Suppressor macrophage treated with lipopolysaccharide for 1 hour (primary cell): Measurements from ENCODE around the gene F13A1.
A peak's percentile ranks its signal among the peaks of the same experiment; 100 is the strongest.

Experiments
- DNase-seq, 3 donors: peaks; one replicate each; pipeline ENCODE4 v3.0.0-alpha.2; 2020 to 2022

F13A1 gene

DNA sequence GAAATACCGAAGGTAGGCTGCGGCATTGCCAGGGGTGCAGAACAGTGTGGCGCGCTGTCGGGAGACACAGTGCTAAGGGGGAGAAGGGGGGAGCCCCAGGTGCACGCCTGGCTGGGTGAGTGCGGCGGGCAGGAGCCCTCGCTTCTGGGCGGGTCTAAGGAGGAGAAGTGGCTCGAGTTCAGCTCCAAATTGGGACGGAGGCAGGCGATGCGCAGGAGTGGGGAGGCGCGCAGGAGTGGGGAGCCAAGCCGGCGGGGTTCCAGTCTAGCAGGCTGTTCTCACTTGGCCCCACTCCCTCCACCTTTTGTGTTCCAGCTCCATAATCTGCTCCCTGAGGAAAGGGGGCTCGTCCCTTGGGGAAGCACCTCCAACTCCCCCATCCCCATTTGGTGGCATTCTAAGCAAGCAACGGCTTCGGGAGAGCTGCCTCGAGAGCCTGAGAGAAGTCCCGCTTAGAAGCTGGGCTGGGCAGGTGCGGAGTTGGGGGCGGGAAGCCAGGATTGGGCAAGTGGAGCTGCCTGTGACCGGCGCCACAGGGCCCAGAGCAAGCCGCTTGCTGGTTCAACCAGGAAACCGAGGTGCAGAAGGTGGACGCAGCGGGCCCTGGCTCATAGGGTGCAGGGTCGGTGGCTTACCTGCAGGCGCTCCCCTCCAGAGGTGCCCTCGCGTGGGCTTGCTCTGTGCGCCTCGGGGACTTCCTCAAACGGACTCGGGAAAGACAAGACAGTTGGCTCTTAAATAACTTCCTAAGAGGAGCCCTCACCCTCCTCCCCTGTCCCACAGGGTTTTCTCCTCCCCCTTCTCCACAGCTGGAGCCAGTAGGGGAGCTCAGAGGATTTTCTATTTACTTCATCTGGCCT lies at the start of gene F13A1:
Gene F13A1, minus strand, starts transcription at position 711 of the 860 bp plus-strand sequence. CDS start 1,998 bp downstream, outside the sequence.
- DNase-seq, result peak; percentile 48 to 56 (median 53)

DNA sequence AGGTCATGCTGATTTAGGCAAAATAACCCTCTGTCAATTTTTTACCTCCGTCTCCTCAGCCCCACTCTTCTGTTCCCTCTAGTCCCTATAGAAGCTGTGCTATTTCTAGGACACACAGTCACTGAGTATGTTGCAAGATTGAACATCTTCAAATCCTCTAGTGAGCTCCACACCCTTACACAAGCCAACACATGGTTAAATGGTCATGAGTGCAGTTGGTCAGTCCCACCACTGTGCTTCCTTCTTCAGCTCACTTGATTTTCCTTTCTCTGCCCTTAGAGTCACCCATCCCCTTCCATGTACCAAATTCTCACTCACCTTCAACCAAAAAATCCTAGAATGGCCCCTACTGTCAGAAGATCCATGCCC lies 48.2 kb upstream of the F13A1 start:
- DNase-seq, result peak; percentile 48 to 78 (median 69)

GRCh38 chr6:6368040-6368683 lies 47.7 kb upstream of the F13A1 start:
- no peak for DNase-seq

DNA sequence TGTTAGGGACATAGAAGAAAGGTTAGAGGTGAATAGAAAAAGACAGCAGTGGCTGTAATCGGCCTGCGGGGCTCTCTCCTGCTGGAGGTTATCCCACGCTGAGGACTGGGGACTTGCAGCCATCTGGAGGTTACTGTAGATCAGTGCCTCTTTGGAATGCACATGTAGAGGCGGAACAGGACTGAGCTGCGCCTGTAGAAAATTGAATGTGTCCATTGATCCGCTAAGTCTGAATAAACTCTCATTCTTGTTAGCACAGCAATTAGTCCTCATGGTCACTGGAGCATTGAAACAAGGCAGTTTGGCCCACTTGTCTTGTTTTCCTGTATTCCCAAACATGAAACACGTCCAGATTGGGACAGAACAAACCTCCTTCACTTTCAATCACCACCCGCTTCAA lies 46.3 kb upstream of the F13A1 start:
- no peak for DNase-seq

GRCh38 chr6:6365242-6365641 lies 44.8 kb upstream of the F13A1 start:
- no peak for DNase-seq

DNA sequence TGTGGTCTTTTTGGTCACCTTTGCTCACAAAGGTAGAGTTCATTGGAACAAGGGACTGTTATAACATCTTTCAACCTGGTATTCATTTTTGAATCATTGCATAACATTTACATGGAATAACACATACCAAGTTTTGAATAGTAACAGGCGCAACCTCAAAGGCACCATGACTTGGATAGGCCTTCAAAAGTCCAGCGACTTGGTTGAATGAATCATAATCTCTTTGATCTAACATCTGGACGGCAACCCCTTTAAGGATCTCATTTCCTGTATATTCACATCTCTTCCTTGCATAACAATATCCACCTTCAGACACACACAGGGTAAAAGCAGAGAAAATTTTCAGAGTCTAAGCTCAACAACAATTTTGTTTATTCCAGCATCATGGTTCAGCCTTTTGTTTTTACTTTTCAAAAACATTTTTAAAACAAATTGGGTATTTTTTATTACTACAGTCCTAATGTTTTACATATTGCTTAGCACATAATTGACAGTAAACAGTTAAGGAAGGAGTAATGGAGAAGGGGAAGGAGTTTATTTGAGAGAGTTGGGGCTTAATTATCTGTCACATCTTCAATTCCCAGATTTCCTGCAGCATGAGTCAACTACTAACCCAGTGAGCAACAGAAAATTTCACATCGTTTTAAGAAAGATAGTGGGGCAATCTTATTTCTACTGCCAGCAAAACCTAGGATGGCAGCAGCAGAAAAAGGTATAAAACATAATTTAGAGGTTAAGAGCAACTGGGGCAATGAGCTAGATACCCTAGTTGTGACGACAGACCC lies 41.8 kb upstream of the F13A1 start:
- peak; percentile 8 to 62 (median 44) for DNase-seq

GRCh38 chr6:6357530-6357929 lies 37.1 kb upstream of the F13A1 start:
- no peak for DNase-seq

GRCh38 chr6:6357032-6357431 lies 36.6 kb upstream of the F13A1 start:
- no peak for DNase-seq

- no peak for DNase-seq
Measured at GRCh38 chr6:6352772-6353171, 32.3 kb upstream of the F13A1 start.

- DNase-seq, result no peak
Measured at GRCh38 chr6:6351511-6352025, 31.1 kb upstream of the F13A1 start.

DNA sequence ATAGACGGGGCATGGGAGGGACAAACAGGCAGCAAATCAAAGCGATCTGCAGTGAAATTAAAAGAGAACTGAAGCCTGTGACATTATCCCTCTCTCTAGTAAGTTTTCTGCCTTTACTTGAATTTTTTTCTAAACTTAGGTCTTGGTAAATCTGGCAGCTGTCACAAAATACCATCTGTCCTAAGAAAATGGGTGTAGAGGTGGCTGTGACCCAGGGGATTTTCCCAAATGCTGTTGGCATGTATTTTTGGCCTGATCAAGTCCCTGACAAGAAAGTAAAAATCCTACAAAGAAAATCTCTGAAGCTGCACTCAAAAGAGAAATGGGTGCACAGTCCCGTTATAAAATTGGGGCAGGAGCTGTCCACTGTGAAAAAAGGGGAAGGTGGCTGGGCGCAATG lies 30.2 kb upstream of the F13A1 start:
- DNase-seq, result no peak

GRCh38 chr6:6348256-6348655 lies 27.8 kb upstream of the F13A1 start:
- DNase-seq, result no peak

GRCh38 chr6:6346427-6347023 lies 26.1 kb upstream of the F13A1 start:
- no peak for DNase-seq

GRCh38 chr6:6333501-6333900 lies 13.0 kb upstream of the F13A1 start:
- DNase-seq, result peak; percentile 89 to 94 (median 93)

GRCh38 chr6:6332811-6333244 lies 12.4 kb upstream of the F13A1 start:
- DNase-seq, result peak in 1 of 3 donors; percentile 29

GRCh38 chr6:6331946-6332601 lies 11.6 kb upstream of the F13A1 start:
- peak; percentile 35 to 60 (median 52) for DNase-seq

- DNase-seq, result peak in 2 of 3 donors; percentile 34 to 46
Measured at GRCh38 chr6:6331393-6331792, 10.9 kb upstream of the F13A1 start.

DNA sequence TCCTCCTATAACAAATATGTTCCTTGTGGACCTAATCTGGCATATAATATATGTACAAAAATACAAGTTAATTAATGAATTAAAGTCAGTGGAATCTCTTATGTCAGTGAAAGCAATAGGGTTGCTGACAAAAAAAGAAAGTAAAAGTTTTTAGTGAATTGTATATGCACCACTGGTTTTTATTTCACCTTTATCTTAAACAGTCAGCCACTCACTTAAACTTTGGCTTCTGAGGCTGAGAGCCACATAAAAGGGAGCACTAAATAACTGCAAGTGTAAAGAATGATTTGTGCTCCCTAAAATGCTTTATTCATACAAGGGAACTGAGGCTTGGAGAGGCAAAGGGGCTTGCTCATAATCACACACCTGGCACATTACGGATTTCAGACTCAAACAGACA lies 9.9 kb upstream of the F13A1 start:
- no peak for DNase-seq

GRCh38 chr6:6328451-6328850 lies 8.0 kb upstream of the F13A1 start:
- DNase-seq, result peak; percentile 71 to 82 (median 82)

DNA sequence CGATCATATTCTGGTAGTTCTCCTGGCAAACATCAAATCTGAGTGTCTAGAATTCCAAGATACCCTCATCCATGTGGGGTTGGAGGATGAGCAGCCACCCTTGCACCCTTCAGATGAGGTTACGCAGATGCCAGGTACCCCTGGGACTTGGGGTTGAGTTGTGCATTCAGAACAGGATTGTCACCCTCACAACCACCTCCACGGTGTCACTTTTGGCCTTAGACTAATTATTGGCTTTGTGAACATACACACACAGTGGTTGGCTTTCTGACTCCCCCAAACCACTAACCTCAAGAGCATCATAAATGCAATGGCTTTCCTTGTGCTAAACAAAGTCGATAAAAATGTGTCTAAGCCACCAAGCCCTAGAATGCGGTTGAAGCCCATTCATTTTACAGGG lies 2.9 kb upstream of the F13A1 start:
- DNase-seq, result no peak

GRCh38 chr6:6320901-6321300 lies 439 bp upstream of the F13A1 start:
- DNase-seq, result no peak
